Measurements from ENCODE around the gene LRRC61. TPM values are rescaled to one million over a fixed set of nuclear protein-coding genes. Genes with fewer than 3 reads are reported as not detected.

The LRRC61 gene, protein sequence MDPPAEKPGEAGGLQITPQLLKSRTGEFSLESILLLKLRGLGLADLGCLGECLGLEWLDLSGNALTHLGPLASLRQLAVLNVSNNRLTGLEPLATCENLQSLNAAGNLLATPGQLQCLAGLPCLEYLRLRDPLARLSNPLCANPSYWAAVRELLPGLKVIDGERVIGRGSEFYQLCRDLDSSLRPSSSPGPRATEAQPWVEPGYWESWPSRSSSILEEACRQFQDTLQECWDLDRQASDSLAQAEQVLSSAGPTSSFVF
- total RNA-seq, result 0.24 and 0.97 TPM in 2 replicates

DNA sequence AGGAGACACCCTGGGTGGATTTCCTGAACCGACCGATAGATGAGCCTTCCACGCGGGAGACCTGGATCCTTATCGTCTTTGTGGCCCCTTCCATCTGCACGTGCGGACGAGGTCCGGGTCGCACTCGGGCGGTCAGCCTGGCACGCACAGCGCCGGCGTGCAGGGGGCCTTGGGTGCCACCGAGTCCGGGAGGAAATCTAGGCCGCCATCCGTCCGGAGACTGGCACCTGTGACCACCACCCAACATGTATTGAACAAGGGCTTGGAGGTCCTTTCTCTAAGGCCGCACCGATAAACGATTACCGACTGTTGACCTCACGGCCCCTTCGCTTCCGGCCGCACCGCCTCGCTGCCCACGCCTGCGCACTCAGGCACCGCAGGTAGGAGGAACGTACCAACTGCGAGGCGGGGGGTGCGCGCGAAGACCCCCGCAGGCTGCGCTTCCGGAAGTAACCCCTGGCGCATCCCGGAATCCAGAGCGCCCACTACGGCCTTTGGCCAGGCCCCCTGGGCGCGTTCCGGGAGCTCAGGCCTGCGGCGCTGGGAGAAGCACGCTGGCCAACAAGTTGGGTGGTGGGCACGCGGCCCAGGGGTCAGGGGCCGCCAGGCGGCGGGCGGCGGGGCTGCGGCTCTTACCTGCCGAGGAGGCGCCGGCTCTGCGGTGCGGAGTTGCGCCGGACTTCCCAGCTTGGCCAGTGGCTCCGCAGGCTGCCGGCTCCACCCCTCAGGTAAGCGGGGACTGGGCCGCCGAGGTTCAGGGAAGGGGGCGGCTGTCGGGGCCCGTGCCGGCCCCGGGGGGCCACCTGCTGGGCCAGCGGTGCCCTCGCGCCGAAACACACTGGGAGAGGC, at the start of gene LRRC61, which contains the start of gene ACTR3C:
Gene LRRC61 (plus strand): TSS at position 523 of the 849 bp plus-strand sequence. CDS start 13,507 bp downstream, outside the sequence.
Gene ACTR3C (minus strand): TSS at position 713 of the 849 bp plus-strand sequence. CDS start 28,249 bp downstream, outside the sequence.

DNA sequence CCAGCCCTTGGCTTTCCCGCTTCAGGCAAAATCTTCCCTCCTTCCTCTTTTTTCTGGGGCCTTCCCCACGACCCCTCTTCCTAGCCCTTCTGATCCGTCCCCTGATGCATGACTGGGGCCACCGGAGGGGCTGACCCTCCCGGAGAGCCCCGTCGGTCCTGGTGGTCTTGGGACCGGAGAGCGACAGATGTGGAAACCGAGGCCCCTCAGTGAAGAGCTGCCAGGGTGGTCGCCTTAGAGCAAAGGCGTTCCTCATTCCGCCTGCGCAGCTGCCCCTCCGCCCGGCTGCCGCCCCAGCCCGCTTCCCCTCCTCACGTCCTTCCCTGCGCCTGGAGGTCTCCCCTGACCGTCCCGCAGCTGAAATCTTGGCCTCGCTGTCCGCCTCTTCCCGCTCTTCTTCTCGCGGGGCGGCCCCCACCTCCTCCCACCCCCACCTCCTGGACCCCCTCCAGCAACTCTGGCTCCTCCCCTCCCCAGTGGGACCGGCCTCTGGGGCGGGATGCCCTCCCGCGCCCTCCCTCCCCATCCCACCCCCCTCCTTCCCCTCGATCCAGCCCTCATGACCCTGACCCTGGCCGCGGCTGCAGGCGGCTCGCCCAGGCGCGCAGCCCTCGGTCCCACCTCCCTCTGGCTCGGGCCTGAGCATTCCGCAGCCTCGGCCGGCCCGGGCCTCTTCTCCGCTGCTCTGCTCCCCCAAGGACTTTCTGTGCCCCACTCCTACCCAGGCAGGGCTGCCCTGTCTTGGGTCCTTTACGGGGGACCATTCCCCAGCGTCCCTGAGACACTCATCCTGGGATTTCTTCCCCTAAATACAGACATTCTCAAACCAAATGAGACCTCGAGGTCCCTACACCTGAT, 18.3 kb downstream of the LRRC61 start, which contains the start of gene RARRES2:
Gene RARRES2 (minus strand): TSS at position 367 of the 858 bp plus-strand sequence. CDS start 1,020 bp downstream, outside the sequence.

DNA sequence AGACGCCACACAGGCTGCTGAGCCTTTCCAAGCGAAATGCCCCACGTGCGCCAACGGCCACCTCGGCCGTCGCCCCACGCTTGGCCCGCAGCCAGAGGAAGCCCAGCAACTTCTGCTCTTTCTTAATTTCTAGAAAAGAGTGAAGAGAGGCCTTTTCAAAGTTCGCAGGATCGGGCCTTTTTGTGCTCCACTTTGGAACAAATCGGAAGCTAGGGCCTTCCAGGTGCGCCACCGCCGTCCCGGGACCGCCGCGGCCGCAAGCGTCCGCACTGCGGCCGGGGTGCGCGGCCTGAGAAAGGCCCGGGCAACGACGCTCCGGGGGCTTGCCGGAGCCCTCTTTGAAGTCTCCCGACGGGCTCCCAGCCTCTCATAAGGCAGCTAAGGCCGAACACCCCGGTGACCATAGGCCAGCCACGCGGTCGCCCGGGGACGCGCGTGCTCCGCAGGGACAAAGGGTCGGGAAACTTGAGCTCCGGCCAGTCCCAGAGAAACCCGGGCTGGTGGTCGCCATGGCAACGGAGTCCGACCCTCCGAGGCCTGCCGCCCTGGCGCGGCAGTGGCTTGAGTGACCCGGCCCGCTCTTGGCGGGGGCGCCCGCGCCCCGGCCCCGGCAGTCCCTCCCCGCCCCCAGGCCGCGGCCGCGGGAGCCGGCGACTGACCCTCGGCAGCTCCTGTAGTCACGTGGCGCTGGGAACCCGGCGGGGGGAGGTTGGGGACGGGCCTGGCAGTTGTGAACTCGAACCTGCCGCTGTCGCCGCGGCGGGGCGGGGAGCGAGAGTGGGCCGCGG, 45.1 kb downstream of the LRRC61 start, which contains the start of gene REPIN1:
Gene REPIN1 (plus strand): TSS at position 727 of the 788 bp plus-strand sequence. CDS start 890 bp downstream, outside the sequence.

DNA sequence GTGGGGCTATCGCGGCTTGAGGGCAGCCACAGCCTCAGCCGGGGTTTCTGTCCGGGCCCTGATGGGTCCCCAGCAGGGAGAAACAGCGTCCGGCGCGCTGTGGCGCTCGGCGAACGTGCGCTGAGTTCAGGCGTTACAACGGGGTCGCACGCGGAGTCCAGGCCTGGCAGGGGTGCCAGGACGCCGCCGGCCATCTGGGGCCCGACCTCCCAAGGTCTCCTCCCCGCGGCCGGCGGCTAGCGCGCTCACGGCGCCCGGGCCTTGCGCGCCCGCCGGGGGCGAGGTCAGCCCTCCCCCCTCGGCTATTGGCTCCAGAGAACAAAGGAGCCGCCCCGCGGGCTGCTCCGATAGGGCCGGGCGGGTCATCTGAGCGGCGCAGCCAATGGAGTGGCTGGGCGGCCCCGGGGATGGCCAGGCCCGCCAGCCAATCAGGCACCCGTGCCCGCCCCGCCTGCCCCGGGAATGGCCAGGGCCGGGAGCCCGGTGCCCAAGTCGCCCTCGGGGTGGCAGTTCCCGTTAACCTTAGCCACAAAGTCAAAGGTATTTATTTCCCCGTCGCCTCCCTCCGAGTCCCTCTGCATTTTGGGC, 55.8 kb downstream of the LRRC61 start, which contains the start of gene ZNF775:
Gene ZNF775 (plus strand): TSS at position 478 of the 588 bp plus-strand sequence. CDS start 9,141 bp downstream, outside the sequence.

Other genes with a start within 250 kb of the LRRC61 start
- 0.65 TPM in 1 of 2 replicates, not detected in the other for gene ACTR3C, start 190 bp downstream of the LRRC61 start, total RNA-seq
- not detected in 2 replicates for gene RARRES2, start 18.3 kb downstream of the LRRC61 start, total RNA-seq
- gene REPIN1, start 45.5 kb downstream of the LRRC61 start, total RNA-seq, result 76.3 and 101 TPM in 2 replicates
- 5.4 and 6.2 TPM in 2 replicates for gene ZNF775, start 56.0 kb downstream of the LRRC61 start, total RNA-seq
- not detected in 2 replicates for gene GIMAP8, start 127.3 kb downstream of the LRRC61 start, total RNA-seq
- gene GIMAP7, start 191.5 kb downstream of the LRRC61 start, total RNA-seq, result not detected in 2 replicates
- not detected in 2 replicates for gene GIMAP4, start 244.0 kb downstream of the LRRC61 start, total RNA-seq